Activated CD8-positive, alpha-beta memory T cell treated with anti-CD3 and anti-CD28 coated beads, Interleukin-2, amount 50 U/mL, for 48 hours (primary cell): ENCODE measurements around the gene DCDC1.

Source experiments
- DNase-seq: peaks from one replicate; pipeline ENCODE4 v3.0.0-alpha.2; 2020

The DCDC1 gene, protein sequence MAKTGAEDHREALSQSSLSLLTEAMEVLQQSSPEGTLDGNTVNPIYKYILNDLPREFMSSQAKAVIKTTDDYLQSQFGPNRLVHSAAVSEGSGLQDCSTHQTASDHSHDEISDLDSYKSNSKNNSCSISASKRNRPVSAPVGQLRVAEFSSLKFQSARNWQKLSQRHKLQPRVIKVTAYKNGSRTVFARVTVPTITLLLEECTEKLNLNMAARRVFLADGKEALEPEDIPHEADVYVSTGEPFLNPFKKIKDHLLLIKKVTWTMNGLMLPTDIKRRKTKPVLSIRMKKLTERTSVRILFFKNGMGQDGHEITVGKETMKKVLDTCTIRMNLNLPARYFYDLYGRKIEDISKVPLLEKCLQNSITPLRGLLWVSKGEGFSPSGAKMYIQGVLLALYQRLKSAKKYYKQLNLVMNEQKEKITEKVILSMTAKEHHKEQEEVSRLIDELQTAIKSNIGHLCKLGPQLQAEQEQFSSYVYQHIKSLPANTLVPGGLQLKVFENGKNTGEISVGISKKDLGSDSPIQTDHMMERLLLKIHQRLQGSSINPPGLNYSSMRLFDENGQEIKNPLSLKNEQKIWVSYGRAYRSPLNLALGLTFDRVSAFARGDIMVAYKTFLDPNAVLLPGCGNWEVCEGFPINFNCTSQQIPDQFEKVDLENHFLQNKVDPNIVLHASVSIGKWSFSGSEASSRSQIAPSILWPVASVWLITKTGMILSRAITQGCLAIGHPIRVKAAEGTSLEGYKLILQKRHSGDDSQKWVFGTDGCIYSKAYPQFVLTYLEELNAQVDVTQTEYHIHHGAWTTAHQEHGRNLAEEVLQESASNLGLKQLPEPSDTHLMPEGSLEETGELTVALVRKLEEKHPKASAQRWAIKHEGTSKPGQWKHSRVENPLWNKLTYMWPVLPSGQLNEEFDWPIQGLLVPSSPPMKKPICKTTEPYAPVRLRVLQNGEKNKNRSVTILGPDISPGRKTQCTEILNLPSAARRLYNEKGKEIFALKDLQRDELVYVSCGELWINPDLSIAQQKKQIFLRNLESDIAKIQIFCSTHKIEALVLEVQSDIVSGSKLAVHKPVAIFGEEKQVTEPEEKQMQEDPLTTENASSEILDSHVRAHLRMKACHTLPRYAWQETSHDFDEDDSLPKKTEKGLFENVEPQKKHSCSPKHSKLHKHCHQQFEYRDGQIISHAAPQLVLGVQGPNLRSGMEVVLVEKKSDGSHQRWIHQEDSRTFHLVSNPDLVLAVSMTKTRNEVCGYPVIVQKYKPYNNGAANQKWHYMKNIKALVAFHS (N-terminal part only)

DNA sequence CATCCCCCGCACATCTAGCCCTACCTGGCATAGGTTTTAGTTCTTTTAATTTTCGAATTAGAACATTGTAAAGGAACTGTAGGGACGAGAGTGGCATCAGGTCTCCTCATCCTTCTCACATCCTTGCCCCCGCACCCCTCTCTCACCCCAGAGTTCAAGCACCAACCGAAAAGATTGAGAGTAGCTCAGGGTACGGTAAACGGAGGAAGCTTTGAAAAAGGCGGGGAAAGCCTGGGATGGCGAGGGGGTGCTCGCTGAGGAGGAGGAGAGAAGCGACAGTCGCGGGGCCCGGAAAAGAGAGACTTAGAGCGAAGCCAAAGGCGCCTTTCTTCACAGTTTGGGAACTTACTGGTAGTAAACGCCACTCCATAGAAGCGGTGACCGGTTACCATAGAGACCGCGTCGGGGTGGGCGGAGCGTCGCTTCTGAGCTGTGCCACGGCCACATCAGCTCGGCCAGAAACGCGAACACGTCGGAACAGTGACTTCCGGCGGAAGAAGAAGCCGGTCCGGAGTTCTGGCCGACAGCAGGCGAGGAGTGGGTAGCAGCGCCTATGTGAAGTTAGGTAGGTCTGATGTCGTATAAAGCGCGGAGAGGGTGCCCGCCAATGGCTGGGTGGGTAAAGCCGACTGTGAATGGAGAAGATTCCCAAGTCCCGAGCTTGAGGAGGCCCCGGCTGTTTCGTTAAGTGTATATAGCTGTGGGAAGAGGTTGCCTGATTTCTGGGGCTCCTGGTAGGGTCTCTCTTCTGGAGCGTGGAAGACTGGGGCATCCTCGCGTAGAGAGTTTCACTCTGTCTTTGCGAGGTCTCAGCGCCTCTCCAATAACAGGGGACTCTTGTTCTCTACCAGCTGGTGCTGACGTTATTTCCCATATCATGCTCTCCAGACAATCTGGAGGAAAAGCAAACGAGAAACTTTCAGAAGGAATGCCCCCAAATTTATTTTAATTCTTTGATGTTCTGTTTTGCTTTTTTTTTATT lies at the start of gene DCDC1, which contains the start of gene DNAJC24:
Gene DCDC1 (minus strand): TSS at position 392 of the 982 bp plus-strand sequence. CDS start 41,459 bp downstream, outside the sequence.
Gene DNAJC24 (plus strand): TSS at position 513 of the 982 bp plus-strand sequence. CDS start 889 bp downstream, outside the sequence.
- DNase-seq, result peak; percentile 94

DNA sequence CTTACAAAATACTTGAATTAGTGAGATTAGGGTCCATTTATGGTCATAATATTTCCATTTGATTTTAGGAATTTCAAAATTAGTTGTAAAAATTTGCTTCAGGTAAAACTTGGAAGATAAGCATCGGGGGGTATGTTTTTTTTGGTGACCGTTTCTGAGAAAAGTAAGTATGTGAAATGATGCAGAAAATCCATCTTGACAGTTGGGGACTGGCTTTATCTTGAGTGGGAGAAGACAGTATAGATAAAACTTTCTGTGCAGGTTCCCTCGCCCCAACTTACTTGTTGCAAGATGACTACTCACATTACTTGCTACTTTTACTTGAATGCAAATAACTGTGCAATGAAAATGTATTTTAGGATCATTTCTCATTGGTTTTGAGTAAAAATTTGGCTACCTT lies 49.6 kb upstream of the DCDC1 start:
- no peak for DNase-seq

- DNase-seq, result no peak
These were observed 48.3 kb upstream of the DCDC1 start for GRCh38 chr11:31417816-31418215.

DNA sequence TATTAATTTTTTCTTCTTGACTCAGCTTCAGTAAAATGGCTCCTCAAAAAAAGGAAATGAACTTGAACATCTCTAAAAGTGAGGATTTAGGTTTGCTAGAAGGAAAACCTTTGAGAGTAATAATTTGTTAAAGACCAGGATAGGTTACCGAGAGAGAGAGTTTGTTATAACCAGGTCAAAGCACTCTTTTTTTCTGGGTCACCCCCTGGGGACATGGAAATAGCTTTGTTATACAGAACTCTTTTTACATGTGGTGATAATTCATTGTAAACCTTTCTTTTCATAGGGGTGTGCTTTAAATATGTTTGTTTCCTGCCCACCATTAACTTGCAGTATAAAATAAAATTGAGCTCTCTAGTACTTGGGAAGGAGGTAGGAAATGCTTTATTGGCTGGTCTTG lies 47.8 kb upstream of the DCDC1 start:
- no peak for DNase-seq

- DNase-seq, result no peak
These were observed 45.9 kb upstream of the DCDC1 start for GRCh38 chr11:31415435-31415834.

- no peak for DNase-seq
These were observed 44.8 kb upstream of the DCDC1 start for GRCh38 chr11:31414338-31414737.

DNA sequence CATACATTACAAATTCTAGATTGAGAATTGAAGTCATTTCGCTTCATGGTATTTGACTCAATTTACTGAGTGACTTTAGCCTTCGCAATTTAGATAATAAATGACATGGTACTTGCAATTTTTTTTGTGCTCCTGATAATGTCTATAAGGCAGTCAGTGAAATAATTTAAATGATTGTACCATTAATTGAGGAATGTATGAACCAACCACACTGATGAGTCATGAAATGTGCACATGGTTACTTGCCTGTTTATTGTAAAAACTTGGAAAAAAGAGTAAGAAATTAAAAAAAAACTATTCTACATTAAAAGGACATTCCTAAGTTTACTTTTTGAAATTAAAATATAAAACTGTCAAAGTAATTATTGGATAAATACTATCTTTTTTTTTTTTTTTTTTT lies 43.4 kb upstream of the DCDC1 start:
- DNase-seq, result no peak

- DNase-seq, result no peak
These were observed 38.7 kb upstream of the DCDC1 start for GRCh38 chr11:31408201-31408600.

GRCh38 chr11:31404614-31405013 lies 35.1 kb upstream of the DCDC1 start:
- DNase-seq, result no peak

- DNase-seq, result no peak
These were observed 27.8 kb upstream of the DCDC1 start for GRCh38 chr11:31397239-31397834.

DNA sequence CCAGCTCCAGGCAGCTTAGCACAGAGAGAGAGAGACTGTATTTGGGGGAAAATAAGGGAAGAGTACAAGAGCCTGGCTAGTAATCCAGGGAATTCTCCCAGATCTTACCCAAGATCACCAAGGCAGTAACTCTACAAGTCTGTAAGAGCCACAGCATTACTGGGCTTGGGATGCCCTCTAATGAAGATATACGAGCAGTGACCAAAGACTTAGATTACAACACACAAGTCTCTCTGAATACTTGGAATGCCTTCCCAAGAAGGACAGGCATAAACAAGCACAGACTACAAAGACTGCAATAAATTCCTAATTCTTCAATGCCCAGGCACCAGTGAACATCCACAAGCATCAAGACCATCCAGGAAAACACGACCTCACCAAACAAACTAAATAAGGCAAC lies 17.8 kb upstream of the DCDC1 start:
- no peak for DNase-seq

GRCh38 chr11:31383116-31383515 lies 13.6 kb upstream of the DCDC1 start:
- no peak for DNase-seq

DNA sequence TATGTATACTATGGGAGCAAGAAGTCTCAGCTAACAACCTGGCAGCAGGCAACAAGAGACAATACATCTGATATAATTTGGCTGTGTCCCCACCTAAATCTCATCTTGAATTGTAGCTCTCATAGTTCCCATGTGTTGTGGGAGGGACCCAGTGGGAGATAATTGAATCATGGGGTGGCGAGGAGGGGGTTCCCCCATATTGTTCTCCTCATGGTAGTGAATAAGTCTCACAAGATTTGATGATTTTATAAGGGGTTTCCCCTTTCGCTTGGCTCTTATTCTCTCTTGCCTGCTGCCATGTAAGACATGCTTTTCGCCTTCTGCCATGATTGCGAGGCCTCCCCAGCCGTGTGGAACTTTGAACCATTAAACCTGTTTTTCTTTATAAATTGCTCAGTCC lies 6.3 kb upstream of the DCDC1 start:
- no peak for DNase-seq

DNA sequence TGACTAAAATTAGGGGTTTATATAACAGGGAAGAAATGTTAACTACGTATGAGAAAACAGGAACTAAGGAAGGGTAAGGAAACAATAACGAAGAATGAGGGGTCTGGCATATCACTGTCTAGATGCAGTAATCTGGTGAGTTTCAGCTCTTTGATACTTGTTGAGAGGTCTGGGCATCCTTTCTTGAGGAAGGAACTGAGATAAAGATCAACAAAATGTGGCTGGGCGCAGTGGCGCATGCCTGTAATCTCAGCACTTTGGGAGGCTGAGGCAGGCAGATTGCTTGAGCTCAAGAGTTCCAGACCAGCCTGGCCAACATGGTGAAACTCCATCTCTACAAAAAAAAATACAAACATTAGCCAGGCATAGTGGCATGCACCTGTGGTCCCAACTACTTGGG lies 2.7 kb downstream of the DCDC1 start:
- no peak for DNase-seq

- DNase-seq, result no peak
These were observed 7.8 kb downstream of the DCDC1 start for GRCh38 chr11:31361743-31362142.

- no peak for DNase-seq
These were observed 13.7 kb downstream of the DCDC1 start for GRCh38 chr11:31355817-31356216.

GRCh38 chr11:31355131-31355530 lies 14.4 kb downstream of the DCDC1 start:
- no peak for DNase-seq

GRCh38 chr11:31351168-31351567 lies 18.4 kb downstream of the DCDC1 start:
- DNase-seq, result no peak

DNA sequence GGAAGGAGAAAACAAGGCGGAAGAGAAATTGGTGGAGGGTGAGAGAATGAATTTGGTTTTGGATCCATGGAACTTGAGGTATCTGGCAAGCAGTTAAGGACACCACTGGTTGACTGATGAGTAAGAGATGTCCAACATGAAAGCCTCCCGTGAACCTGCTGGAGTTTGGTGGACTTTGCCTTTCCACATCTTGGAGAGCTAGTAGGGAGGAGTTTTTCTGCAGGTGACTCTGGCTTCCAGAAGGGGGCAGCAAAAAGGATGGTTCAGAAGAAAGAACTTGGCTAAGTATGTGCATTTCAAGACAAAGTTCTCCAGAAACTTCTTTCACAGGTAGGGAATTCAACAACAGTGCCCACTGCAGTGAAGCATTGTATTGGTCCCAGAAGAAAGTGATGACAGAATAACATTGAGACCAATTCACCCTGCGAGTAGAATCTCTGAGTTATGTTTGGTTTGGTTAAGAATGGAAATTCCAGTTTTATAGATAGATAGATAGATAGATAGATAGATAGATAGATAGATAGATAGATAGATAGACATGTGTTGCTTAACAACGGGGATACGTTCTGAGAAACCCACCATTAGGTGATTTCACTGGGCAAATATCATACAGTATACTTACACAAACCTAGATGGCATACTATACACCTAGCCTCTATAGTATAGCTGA lies 28.5 kb downstream of the DCDC1 start:
- DNase-seq, result no peak

- no peak for DNase-seq
These were observed 31.7 kb downstream of the DCDC1 start for GRCh38 chr11:31337806-31338205.

GRCh38 chr11:31328697-31329096 lies 40.8 kb downstream of the DCDC1 start:
- no peak for DNase-seq
